Endothelial cell of umbilical vein (primary cell): ENCODE data around the gene CDC42EP4. TPM values are rescaled to one million over a fixed set of nuclear protein-coding genes. Genes with fewer than 3 reads are reported as not detected.

ENCODE experiments used
- BruUV-seq: library from RNA; stranded (reverse); fragments of 400-500 nt; replicated peaks from 2 replicates; lab custom pipeline; 2021; lab: Mats Ljungman, UMichigan
- CTCF ChIA-PET: fragments of 300-600, 350-600 bp; sonication (Branson Sonifier 250); formaldehyde crosslinking; loops from one replicate; lab custom pipeline; 2021; ENCODE audit warnings: antibody characterized with exemption, inconsistent platforms; lab: Charles Lee
- POLR2A ChIA-PET: fragments of 300-600, 350-600 bp; sonication (Branson Sonifier 250); formaldehyde crosslinking; loops from one replicate; lab custom pipeline; 2021; ENCODE audit warnings: antibody characterized with exemption, inconsistent platforms; lab: Charles Lee
- DNase-seq: peaks from one replicate; pipeline ENCODE4 v3.0.0-alpha.2; 2011; ENCODE audit warnings: low read depth, low spot score
- FAIRE-seq: peaks from 2 replicates; lab custom pipeline; 2011; peaks lifted over from hg19 to GRCh38; lab: Jason Lieb, UNC
- H2AFZ ChIP-seq: 2 replicates; pipeline ENCODE4 v1.6.0; 2012; ENCODE audit warnings: low read depth, low read length, control low read depth, inconsistent platforms
- H3K27ac ChIP-seq: 2 replicates; pipeline ENCODE4 v1.5.1; 2011; ENCODE audit warnings: low read depth, mild to moderate bottlenecking, control low read depth, low read length, moderate library complexity; ENCODE audit not compliant: insufficient read depth
- H3K27me3 ChIP-seq, 2 experiments: 2 replicates each; pipeline versions ENCODE4 v1.6.0 to v1.6.1; 2011; ENCODE audit warnings: low read length in 2 of 2, mixed read lengths in 1 of 2; ENCODE audit not compliant: control insufficient read depth in 2 of 2, insufficient read depth in 2 of 2
- H3K36me3 ChIP-seq, 2 experiments: 2 replicates in 1 of 2; 3 replicates in 1 of 2; pipeline ENCODE4 v1.5.1; 2011; ENCODE audit warnings: low read length in 2 of 2, mild to moderate bottlenecking in 1 of 2, moderate library complexity in 1 of 2; ENCODE audit not compliant: control insufficient read depth in 2 of 2, insufficient read depth in 2 of 2; ENCODE audit errors: extremely low read depth in 1 of 2
- H3K4me1 ChIP-seq: 3 replicates; pipeline ENCODE4 v1.5.1; 2011; ENCODE audit warnings: mild to moderate bottlenecking, low read length; ENCODE audit not compliant: control insufficient read depth, insufficient read depth; ENCODE audit errors: extremely low read depth
- H3K4me2 ChIP-seq: 2 replicates; pipeline ENCODE4 v1.6.1; 2011; ENCODE audit warnings: low read length, control low read depth, mixed read lengths; ENCODE audit not compliant: insufficient read depth
- H3K4me3 ChIP-seq, 3 experiments: fragments of 200-600 bp in 1 of 3; sonication (generic), shearing (Covaris generic) in 1 of 3; replicated peaks in 1 of 3; 2 replicates each; pipeline ENCODE4 v1.5.1; 2011 to 2016; ENCODE audit warnings: control low read depth in 3 of 3, low read length in 3 of 3, mild to moderate bottlenecking in 2 of 3, inconsistent platforms in 1 of 3, low read depth in 1 of 3, moderate library complexity in 1 of 3; ENCODE audit not compliant: insufficient read depth in 1 of 3
- H3K79me2 ChIP-seq: 2 replicates; pipeline ENCODE4 v1.6.0; 2012; ENCODE audit warnings: low read length, inconsistent platforms; ENCODE audit not compliant: control insufficient read depth, insufficient read depth
- H3K9ac ChIP-seq: replicated peaks from 2 replicates; pipeline ENCODE3; 2011; ENCODE audit warnings: low read length, control low read depth; ENCODE audit not compliant: insufficient read depth; ENCODE audit errors: extremely low read depth
- H3K9me1 ChIP-seq: replicated peaks from 3 replicates; pipeline ENCODE4 v1.6.0; 2011; ENCODE audit warnings: mild to moderate bottlenecking, low read length; ENCODE audit not compliant: control insufficient read depth, insufficient read depth; ENCODE audit errors: extremely low read depth
- H3K9me3 ChIP-seq: replicated peaks from 2 replicates; pipeline ENCODE4 v1.5.1; 2012; ENCODE audit warnings: low read length, inconsistent platforms; ENCODE audit not compliant: control insufficient read depth, insufficient read depth
- H4K20me1 ChIP-seq: replicated peaks from 2 replicates; pipeline ENCODE3; 2011; ENCODE audit warnings: mild to moderate bottlenecking, low read length; ENCODE audit not compliant: control insufficient read depth, insufficient read depth; ENCODE audit errors: extremely low read depth
- CTCF ChIP-seq, 2 donors: IDR thresholded peaks; 1 replicate in 1 of 2; 2 replicates in 1 of 2; pipeline ENCODE4 v1.5.1; 2011; ENCODE audit warnings: low read length in 2 of 2, mild to moderate bottlenecking in 2 of 2, moderate library complexity in 2 of 2, control low read depth in 1 of 2, inconsistent platforms in 1 of 2, low read depth in 1 of 2; ENCODE audit not compliant: insufficient read depth in 1 of 2; ENCODE audit errors: extremely low read depth in 1 of 2
- EZH2 ChIP-seq: IDR thresholded peaks from 2 replicates; pipeline ENCODE4 v1.6.1; 2012; ENCODE audit warnings: borderline replicate concordance, low read depth, mild to moderate bottlenecking, moderate library complexity, low read length, inconsistent platforms; ENCODE audit not compliant: severe bottlenecking
- FOS ChIP-seq: IDR thresholded peaks from 2 replicates; pipeline ENCODE4 v1.6.1; 2011; ENCODE audit warnings: mild to moderate bottlenecking, low read length, moderate library complexity, borderline replicate concordance; ENCODE audit not compliant: insufficient read depth
- MAX ChIP-seq: IDR thresholded peaks from 2 replicates; pipeline ENCODE4 v1.6.1; 2011; ENCODE audit not compliant: insufficient read depth, insufficient read length
- MYC ChIP-seq: IDR thresholded peaks from one replicate; pipeline ENCODE4 v1.6.1; 2011; ENCODE audit warnings: mild to moderate bottlenecking, low read depth, low read length
- POLR2A ChIP-seq: IDR thresholded peaks from 2 replicates; pipeline ENCODE4 v1.6.1; 2012; ENCODE audit warnings: low read depth, mild to moderate bottlenecking, control low read depth, low read length
- POLR2AphosphoS5 ChIP-seq: IDR thresholded peaks from 2 replicates; pipeline ENCODE4 v1.6.1; 2012; ENCODE audit warnings: low read depth, mild to moderate bottlenecking, control low read depth, low read length, moderate library complexity; ENCODE audit not compliant: insufficient read depth
- dilution Hi-C: fragments of 300-500 bp; cut with MboI; formaldehyde crosslinking; loops from one replicate; pipeline ENCODE4 v1.15.0; 2019; ENCODE audit warnings: low sequenced_read_pairs; ENCODE audit not compliant: extremely low pct_ligation_motif_present
- intact Hi-C: fragments of 100-400 bp; cut with micrococcal nuclease; formaldehyde crosslinking; loops from one replicate; pipeline ENCODE4 v1.10.0; 2022
- polyA plus RNA-seq, 4 experiments: library from polyadenylated mRNA; depleted of rRNA in 3 of 4; stranded (reverse) in 3 of 4; unstranded in 1 of 4; fragments of >200 nt; gene quantifications; 2 replicates each; pipeline versions ENCODE4 v1.2.1 to v1.2.3, GENCODE V29; 2011 to 2012; ENCODE audit warnings: missing spikeins in 1 of 4
- total RNA-seq: library from RNA; stranded (reverse); gene quantifications from 2 replicates; pipeline ENCODE4 v1.2.3, GENCODE V29; 2021

The CDC42EP4 gene
- total and polyA plus RNA-seq, 2 donors (not counting 3 experiments of a cell fraction or from before 2014, with no cell fraction given) = 11.4 to 19.6 TPM

- ChIA-PET CTCF (interaction anchor here (0.5 to 2.2 kb wide), 4 partner anchors 9 to 50 kb away, joined by 3 to 9 read pairs (median 3); no protein-coding TSS in a partner anchor), POLR2A (no interaction called here)
- FAIRE-seq (no peak), DNase-seq (no peak)
- H3K27ac ChIP-seq = no peak overlapping the region
- no peak overlapping the region for H3K4me2 ChIP-seq
- no peaks in the 10 kb centered on the region for H3K9me1 ChIP-seq
- no peaks in the 10 kb centered on the region for H3K79me2 ChIP-seq
- intact Hi-C loops = no loop called here
- BruUV-seq = no TSS peak
- no peaks in the 10 kb centered on the region for H3K9me3 ChIP-seq
- no peak for TF ChIP-seq FOS
- TF ChIP-seq EZH2 = no peak
- no peak for TF ChIP-seq POLR2A
- TF ChIP-seq MYC = no peak
- TF ChIP-seq POLR2AphosphoS5 = no peak
- no peak for TF ChIP-seq CTCF (IDR thresholded peaks at IDR 0.05; ENCODE audit: extremely low read depth in 1 of 2, insufficient read depth in 1 of 2, low read depth in 1 of 2, low read length in 2 of 2)
- TF ChIP-seq MAX = no peak
- no peaks in the 10 kb centered on the region for H3K27me3 ChIP-seq
- no peaks in the 10 kb centered on the region for H3K4me1 ChIP-seq
- no peaks in the 10 kb centered on the region for H3K36me3 ChIP-seq
- H3K9ac ChIP-seq = no peak overlapping the region
- dilution Hi-C loops = no loop called here
- no peaks in the 10 kb centered on the region for H4K20me1 ChIP-seq
- H3K4me3 ChIP-seq = no peak overlapping the region
- H2AFZ ChIP-seq = no peak overlapping the region
Measured at GRCh38 chr17:73348018-73348828, 36.4 kb upstream of the CDC42EP4 start.
